DMS79 treated with DMSO at 0.1 percent for 48 hours (cell line): ENCODE data around the gene LAMC3.

Experiments
- DNase-seq: peaks from one replicate; lab custom pipeline; 2025; lab: John Stamatoyannopoulos, UW

LAMC3 gene

DNA sequence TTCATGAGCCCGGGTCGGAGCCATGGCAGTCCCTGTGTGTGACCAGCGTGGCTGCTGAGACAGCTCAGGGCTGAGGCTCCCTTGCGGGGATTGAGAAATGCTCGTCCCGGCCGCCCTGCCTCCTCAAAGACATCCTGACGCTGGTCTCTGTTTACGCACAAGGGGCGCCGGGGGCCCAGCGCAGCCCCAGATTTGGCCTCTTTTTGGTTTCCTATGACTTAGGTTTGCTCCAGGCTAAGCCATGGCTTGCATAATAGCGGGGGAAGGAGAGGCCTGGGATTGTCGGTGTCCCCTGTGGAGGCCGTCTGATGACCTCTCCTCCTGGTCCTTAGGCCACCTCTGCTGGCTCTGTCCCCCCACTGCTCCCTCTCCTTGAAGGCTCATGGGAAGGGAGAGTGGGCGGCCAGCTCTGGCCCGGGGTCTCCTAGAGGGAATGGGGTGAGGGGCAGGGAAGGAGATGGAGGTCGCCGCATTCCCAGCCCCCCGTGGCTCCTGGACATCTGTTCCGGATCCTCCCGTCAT lies 3.5 kb downstream of the LAMC3 start:
- no peak for DNase-seq

DNA sequence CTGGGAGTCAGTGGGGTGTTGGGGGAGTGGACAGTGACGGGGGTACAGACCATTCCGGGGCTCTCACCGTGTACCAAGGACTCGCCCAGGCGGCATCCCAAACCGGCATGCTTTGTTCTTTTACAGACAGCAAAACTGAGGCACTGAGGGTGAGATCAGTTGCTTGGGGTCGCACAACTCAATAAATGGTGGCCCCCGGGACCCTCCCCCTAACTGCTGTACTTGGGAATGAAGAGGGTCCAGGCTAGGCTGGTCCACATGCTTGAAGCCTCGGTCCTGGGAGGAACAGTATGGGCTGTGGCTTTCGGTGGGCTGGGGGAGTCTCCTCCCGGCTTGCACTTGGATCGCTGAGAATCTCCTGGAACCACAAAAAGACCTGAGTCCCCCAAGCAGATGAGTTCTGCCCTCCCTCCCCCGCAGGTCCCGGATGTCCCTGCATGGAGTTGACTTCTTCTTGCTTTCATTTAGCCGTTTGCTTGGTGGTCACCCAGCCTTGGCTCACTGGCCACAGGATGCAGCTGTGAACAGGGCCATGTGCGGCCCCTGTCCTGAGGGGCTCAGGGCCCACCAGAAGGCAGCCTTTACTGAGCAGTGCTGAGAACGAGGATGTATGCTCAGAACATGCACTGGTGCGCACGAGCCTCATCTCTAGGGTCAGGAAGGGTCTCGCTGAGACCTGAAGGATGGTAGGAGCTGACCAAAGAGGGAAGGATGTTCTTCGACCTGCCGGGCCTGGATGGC lies 4.2 kb downstream of the LAMC3 start:
- DNase-seq = no peak

DNA sequence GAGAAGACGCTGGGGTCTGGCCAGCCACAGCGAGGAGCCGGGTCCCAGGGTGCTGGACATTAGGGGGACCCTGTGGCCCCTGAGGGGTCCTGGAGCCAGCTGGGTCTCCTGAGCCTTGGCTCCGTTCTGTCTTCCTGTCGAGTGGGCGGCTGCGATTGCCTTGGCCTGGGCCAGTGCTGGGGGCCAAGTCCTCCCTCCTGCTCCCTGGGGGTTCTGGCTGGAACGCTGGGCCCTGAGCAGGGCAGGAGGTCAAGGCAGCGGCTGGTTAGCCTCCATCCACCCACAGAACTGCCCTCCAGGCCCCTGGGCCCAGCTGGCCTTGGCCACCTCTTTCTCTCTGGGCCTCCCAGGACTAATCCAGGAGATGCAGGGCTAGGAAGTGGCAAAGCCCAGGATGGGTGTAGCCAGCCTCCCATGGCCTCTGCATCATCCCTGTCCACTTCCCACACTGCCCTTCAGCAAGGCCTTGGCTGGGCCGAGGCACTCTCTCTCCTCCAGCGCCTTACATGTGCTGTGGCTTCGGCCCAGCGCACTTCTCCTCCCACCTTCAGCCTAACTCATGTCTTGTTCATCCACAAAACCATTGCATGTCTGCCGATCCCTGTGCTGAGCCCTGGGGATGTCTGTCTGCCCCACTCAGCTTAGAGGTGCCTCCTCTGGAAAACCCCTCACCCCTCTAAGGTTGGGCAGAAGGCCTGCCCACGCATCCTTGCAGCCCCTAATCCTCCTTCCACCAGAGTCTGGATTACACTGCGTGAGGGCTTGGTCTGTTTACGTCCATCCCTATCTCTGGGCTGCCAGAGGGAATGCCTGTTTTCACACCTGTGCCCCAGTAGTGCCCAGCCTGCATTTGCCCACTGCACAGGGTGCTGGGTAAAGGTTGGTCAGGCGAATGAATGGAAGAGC lies 5.0 kb downstream of the LAMC3 start:
- no peak for DNase-seq

DNA sequence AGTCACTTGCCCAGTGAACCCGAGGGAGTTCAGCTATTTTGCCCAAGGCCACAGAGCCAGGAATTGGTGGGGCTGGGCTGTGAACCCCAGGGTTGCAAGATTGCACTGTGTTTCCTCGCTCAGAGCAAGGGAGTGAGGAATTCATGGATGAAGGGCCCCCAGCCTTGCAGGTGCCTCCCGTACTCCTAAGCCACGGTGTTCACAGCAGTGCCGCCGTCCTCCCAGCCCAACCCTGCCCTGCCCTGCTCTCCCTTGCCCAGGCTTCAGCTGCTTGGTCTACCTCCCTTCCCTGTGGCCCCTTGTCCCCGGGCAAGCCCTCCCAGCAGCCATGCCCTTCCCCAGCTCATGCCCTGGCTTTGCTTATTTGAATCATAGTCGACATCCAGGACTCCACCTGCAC lies 6.1 kb downstream of the LAMC3 start:
- no peak for DNase-seq

DNA sequence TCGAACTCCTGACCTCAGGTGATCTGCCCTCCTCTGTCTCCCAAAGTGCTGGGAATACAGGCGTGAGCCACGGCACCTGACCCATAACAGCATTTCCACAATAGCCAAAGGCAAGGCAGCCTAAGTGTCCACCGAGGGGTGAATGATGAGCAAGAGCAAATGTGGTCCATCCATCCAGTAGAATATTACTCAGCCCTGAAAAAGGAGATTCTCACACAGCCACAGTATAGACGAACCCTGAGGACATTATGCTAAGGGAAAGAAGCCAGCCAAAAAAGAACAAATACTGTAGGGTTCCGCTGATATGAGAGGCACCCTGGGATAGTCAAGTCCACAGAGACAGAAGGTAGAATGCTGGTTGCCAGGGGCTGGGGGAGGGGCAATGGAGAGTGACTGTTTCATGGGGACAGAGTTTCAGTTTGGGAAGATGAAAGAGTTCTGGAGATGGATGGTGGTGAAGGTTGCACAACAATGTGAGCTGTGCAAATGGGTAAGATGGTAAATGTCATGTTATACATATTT lies 7.0 kb downstream of the LAMC3 start:
- no peak for DNase-seq

DNA sequence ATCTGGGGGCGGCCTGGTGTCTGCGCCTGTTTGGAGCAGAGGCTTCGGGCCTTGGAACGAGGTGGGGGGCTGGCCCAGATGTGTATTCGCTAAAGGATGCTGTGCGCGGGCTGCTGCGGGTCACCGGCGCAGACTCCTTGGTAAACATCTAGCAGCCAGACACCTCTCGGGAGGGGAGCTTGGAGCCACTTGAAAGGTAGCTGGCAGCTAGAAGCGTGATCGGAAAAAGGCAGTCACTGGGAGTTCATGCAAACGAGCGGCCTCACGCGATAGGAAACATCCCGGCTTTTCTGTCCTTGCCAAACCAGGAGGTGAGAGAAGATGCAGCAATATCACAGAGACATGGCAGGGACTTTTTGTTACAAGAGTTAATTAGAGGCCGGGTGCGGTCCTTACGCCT lies 8.1 kb downstream of the LAMC3 start:
- no peak for DNase-seq

DNA sequence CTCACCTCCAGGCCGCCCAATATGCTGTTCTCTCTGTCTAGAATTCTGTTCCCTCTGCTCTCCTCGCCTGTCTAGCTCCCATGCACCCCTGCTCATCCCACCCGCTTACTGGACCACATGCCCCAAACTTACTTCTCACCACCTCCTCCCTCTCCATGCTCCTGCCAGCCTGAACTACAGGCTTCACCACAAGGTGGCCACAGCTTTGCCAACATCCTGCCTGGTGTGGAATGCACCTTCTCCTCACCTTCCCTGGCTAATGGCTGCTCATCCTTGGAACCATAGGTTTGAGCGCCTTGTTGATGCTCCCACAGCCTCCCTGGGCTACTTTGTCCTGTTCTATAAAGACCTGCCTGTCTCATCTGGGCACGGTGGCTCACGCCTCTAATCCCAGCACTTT lies 9.6 kb downstream of the LAMC3 start:
- DNase-seq = no peak

DNA sequence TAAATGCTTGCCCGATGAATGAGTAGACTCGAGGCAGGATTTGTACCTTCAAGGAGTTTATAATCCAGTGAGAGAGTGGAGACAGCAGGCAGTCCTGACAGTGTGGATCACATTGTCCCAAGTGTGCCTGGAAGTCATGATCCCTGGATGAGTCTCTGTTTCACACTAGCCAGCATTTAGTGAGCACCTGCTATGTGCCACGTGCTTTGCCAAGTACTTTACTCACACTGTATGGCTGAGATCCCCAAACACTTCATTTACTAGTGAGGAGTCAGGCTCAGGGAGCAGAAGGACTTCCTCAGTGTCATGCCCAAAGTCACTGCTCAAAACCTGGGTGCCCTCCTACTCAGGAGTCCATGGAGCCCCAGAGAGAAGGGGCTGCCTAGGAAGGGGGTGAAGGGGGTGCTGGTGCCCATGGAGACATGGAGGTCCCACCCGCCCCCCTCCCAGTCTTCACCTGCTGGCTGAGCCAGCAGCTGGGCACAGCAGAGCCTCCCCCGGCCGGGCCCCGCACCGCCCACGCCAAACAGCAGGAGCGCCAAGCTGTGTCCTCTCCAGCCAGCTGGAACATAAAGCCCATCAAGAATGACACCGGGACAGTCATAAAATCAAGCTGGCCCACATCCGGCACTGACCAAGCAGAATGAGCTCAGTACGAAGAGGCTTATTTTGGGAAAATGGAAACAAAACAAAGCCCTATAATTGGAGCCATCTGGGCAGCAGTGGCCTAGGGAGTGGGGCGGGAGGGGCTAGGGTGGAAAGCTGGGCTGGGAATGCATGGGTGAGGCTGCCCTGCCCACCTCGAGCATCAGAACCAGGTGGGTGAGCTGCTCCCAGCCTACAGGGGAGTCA lies 10.6 kb downstream of the LAMC3 start:
- no peak for DNase-seq

DNA sequence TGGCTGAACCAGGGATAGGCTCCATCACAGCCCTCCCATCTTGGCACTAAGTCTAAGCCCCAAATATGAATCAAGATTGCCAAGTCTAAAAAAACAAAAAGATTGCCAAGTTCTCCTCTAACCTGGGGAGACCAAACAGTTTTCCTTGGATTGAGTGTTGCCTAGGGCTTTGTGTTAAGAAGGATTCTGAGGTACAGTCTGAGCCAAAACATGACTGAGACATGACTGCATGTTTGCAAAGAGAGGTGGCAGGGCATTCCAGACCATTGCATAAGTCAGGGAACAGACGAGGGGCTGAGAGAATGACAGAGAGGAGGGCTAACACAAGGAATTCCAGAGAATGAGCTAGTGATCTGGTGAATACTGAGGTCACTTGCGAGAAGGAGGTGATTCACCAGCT lies 11.4 kb downstream of the LAMC3 start:
- DNase-seq = no peak

DNA sequence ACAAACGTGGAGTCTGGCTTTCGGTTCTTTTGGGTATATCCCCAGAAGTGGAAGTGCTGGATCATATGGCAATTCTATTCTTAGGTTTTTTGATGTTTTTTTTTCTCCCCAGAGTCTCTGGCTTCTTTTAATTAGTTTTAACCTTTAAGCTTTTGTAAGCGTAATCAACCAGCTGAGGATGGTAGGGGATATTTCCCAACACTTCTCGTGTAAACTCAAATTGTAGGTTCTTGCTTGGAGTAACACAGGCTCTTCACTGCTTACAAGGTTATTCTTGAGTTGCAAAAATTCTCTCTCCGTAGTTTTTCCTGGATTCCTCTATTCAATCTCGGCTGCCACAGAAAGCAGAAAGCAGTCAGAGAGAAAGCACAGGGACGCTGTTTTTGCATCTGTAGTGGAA lies 11.9 kb downstream of the LAMC3 start:
- DNase-seq = no peak

DNA sequence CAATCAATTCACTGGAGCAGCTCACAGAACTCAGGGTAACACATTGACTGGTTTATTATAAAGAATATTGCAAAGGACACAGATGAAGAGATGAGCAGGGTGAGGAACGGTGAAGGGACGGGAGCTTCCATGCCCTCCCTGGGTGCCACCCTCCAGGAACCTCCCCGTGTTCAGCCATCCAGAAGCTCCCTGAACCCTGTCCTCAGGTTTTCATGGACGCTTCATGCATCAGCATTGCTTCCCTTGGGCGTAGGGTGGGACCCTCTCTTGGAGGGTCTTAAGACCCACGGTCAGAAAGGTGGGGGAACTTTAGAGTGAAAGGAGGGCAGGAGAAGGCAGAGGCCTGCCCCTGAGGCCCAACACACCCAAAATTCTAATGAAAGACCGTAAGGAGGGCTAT lies 12.8 kb downstream of the LAMC3 start:
- no peak for DNase-seq

DNA sequence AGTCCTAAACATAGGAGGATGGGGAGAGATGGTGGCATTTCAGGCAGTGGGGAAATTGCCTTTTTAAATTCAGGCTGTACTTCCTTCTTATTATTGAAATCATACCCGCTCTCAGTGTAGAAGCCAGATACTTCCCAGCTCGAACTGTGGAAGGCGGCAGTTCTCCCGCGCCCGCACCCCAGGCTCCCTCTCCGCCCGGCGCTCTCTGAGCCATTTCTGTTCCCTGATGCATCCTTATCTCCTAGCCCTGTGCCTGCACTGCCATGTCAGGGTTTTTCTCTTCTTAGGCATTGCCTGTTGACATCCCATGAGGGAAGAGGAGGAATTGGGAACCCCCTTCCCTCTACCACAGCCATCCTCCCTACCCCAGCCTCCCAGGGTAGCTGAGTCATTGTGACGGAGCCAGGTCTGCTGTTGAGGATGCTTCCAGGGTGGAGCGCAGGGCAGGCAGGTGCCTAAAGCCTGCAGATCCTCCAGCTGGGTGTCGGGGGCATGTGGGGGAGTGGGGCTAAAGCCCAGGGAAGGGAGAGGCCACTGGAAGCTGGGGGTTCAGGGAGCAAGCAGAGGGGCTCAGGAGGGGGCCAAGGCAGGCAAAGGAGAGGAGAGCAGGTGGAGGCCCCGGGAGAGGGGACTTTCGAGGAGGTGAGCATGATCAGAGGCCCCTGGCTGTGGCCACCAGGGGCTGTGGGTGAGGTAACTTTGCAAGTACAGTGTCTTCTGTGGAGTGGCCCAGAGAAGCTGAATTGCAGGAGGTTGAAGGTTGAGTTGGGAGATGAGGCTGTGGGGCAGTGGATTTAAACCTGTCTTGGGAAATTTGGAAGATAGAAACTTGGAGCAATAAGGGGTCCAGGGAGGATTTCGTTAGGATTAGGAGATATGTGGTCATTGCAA lies 16.2 kb downstream of the LAMC3 start:
- no peak for DNase-seq

DNA sequence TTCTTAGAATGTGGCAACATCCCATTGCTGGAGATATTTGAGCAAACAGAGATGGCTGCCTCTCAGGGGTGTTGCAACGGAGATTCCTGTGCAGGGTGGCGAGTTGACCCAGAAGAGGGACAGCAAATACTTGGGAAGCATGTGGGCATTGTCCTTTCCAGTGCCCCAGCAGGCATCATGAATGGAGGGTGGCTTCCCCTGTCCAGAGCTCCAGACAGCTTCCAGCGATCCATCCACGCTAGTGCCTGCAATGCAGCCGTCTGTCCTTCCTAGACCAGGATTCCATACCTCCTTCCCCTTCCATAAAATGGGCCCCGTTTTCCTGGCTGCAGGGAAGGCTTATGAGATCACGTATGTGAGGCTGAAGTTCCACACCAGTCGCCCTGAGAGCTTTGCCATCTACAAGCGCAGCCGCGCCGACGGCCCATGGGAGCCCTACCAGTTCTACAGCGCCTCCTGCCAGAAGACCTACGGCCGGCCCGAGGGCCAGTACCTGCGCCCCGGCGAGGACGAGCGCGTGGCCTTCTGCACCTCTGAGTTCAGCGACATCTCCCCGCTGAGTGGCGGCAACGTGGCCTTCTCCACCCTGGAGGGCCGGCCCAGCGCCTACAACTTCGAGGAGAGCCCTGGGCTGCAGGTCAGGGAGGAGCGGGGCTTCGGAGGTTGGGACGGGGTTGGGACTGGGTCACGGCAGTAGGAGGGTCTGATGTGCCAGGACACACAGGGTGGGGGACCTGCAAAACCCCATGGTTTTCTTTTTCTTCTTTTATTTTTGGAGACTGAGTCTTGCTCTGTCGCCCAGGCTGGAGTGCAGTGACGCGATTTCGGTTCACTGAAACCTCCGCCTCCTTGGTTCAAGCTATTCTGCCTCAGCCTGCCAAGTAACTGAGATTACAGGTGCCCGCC lies 17.2 kb downstream of the LAMC3 start:
- DNase-seq = no peak

DNA sequence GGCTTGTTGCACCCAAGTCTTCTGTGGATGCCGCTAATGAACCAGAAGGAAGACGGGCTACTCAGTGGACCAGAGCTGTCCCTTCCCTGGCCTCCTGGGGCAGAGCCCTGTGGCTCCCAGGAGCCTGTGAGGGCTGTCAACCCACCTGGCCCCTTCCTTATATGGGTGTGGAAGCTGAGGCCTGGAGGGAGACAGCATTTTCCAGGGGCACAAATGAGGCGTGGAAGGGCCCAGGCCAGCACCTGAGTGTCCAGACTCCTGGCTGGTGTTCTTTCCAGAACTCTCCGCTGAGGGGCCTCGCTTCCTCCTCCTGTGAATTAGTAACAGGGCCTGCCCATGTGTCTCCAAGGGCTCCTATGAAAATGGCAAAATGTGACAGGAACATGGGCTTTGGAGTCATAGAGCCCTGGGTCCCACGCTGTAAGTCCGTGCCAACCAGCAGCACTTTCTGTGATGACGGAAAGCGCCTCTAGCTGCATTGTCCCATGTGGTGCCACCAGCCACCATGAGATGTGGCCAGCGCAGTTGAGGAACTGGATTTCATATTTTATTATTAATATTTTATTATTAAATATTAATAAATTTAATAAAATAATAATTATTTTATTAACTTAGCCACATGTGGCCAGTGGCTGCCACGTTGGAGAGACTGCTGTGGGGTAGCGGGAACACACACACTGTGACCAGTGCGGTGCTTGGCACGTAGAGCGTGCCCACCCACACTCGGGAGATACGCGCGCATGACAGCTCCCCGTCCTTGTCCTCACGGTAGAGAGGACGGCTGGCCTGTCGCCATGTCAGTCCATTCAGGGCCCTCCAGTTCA lies 18.3 kb downstream of the LAMC3 start:
- DNase-seq = no peak

DNA sequence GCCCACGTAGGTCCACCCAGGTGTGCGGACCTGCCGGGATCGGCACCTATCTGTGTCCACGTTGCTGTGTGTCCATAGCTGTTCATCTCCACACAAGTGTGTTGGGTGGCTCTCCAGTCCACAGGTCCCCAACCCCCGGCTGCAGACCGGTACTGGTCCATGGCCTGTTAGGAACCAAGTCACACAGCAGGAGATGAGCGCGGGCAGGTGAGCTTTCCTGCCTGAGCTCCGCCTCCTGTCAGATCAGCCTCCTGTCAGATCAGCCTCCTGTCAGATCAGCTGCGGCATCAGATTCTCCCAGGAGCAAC lies 18.9 kb downstream of the LAMC3 start:
- no peak for DNase-seq

DNA sequence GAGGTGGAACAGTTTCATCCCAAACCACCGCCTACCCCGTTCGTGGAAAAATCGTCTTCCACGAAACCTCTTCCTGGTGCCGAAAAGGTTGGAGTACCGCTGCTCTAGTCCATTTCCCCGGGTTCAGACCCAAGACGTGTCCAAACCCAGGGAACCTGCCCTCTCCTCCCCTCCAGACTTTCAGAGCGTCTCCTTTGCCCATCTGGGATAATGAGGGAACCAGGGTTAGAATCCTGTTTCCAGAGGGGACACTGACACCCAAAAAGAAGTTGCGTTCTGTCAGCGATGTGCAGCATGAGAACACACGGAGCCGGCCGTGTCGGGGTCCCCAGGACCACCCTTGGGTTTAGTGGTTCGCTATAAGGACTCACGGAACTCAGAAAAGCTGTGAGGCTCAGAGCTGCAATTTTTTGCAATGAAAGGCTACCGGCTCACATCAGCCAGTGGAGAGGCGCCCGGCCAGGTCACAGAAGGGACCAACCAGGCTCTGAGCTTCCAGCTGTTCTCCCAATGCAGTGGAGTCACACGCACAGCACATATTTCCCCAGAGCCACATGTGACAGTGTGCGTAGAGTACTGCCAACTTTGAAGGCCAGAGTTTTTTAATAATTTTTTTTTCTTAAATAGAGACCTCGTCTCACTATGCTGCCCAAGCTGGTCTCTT lies 19.4 kb downstream of the LAMC3 start:
- DNase-seq = no peak

DNA sequence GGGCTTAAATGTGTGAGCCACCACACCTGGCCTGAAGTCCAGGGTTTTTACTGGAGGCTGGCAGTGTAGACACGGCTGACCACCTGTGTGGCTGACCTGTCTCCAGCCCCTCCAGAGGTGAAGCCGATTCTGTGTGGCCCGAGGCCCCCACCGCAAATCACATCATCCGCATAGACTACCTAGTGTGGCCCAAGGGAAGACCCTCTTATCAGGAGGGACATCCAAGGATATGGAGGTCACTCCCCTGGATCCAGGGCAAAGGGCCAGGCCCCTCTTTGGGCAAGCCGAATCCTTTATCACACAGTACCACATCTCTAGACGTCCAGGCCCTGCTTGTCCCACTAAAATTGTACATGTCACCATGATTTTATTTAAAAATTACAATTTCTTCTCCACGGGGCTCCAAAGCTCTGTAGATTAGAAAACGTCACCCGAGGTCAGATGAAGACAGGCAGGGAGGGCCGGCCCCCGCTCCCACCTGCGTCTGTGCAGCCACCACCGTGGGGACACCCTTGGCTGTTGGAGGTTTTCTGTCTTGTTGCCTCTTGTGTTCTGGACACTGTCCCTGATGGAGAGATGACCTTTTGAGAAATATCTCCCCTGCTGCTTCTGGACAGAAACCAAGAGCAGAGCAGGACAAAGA lies 20.1 kb downstream of the LAMC3 start:
- DNase-seq = no peak

DNA sequence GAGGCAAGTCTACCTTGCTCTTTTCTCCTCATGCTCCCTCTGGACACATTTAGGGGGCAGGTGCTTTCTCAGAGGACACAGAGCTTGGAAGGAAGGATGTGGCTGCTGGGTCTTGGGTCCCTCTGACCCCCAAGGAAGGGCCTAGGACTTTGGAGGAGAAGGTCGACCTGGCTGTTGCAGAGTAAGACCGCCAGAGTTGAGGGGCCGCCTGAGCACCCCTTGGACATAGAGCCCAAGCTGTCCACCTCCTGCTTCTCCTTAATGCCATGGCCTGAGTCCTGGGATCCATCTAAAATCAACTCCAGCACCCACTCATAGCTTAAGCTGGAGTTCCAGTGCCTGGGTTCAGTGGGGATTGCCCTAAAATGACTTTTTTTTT lies 20.6 kb downstream of the LAMC3 start:
- no peak for DNase-seq
